KMS-11 (cell line): Measurements from ENCODE around the gene NT5DC3.
"Not testable (repeated sequence)": the region's sequence is repeated elsewhere in the genome, so short reads cannot be mapped to it uniquely, and the experiment has no call there.

ENCODE experiments used
- H2AFZ ChIP-seq: fragments of 200-600 bp; sonication (generic); 2 replicates; pipeline ENCODE4 v1.6.1; 2016; ENCODE audit warnings: antibody characterized with exemption, mixed run types, low read depth
- H3K27ac ChIP-seq: fragments of 200-600 bp; sonication (generic); 2 replicates; pipeline ENCODE4 v1.6.1; 2016; ENCODE audit warnings: mild to moderate bottlenecking, mixed run types
- H3K27me3 ChIP-seq: fragments of 200-600 bp; sonication (generic); 2 replicates; pipeline ENCODE4 v1.6.1; 2017; ENCODE audit warnings: mild to moderate bottlenecking, low read depth, mixed run types, moderate library complexity; ENCODE audit not compliant: insufficient read depth
- H3K36me3 ChIP-seq: fragments of 200-600 bp; sonication (generic); 2 replicates; pipeline ENCODE4 v1.6.1; 2017; ENCODE audit warnings: mild to moderate bottlenecking, mixed run types; ENCODE audit not compliant: insufficient read depth
- H3K4me1 ChIP-seq: fragments of 200-600 bp; sonication (generic); 2 replicates; pipeline ENCODE4 v1.6.1; 2016; ENCODE audit warnings: mild to moderate bottlenecking, low read depth, mixed run types; ENCODE audit not compliant: poor library complexity, severe bottlenecking
- H3K4me2 ChIP-seq: fragments of 200-600 bp; sonication (generic); 2 replicates; pipeline ENCODE4 v1.7.0; 2016; ENCODE audit warnings: mild to moderate bottlenecking, mixed run types
- H3K4me3 ChIP-seq: fragments of 200-600 bp; sonication (generic); IDR thresholded peaks from 2 replicates; pipeline ENCODE4 v1.6.1; 2017; ENCODE audit warnings: low read depth, low read length, mixed read lengths; ENCODE audit not compliant: insufficient read depth
- H3K79me2 ChIP-seq: fragments of 200-600 bp; sonication (generic); 2 replicates; pipeline ENCODE4 v1.6.1; 2016; ENCODE audit warnings: low read depth, mixed run types; ENCODE audit not compliant: insufficient read depth
- H3K9ac ChIP-seq: fragments of 200-600 bp; sonication (generic); 2 replicates; pipeline ENCODE4 v1.6.1; 2016; ENCODE audit warnings: mild to moderate bottlenecking, mixed run types
- H4K20me1 ChIP-seq: fragments of 200-600 bp; sonication (generic); 2 replicates; pipeline ENCODE4 v1.6.1; 2016; ENCODE audit warnings: mild to moderate bottlenecking, mixed run types; ENCODE audit not compliant: insufficient read depth
- TF ChIP-seq, protein P1 (sequence below): fragments of 200-600 bp; sonication (generic); conservative IDR thresholded peaks from 2 replicates; pipeline ENCODE4 v1.6.1; 2017; ENCODE audit warnings: low read depth, mild to moderate bottlenecking, antibody characterized with exemption, low read length, moderate library complexity, mixed read lengths

NT5DC3 gene

DNA sequence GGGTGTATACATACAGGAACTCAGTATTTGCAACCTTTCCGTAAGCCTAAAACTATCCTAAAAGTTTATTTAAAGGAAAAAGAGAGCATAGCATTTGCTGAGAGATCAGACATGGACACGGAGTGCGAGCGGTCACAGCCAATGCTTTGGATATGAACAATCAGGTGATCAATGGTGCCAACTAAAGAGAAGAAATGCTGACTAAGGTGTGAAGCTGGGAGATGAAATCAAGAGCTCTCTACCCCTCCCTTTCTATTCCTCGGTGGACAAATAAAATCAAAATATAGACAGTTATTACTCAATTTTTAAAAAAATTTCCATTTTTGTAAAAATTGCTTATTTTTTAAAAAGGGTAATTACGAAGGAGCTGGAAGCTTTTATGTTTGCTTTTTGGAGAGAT, 29.2 kb downstream of the NT5DC3 start:
- TF ChIP-seq, protein P1, sequence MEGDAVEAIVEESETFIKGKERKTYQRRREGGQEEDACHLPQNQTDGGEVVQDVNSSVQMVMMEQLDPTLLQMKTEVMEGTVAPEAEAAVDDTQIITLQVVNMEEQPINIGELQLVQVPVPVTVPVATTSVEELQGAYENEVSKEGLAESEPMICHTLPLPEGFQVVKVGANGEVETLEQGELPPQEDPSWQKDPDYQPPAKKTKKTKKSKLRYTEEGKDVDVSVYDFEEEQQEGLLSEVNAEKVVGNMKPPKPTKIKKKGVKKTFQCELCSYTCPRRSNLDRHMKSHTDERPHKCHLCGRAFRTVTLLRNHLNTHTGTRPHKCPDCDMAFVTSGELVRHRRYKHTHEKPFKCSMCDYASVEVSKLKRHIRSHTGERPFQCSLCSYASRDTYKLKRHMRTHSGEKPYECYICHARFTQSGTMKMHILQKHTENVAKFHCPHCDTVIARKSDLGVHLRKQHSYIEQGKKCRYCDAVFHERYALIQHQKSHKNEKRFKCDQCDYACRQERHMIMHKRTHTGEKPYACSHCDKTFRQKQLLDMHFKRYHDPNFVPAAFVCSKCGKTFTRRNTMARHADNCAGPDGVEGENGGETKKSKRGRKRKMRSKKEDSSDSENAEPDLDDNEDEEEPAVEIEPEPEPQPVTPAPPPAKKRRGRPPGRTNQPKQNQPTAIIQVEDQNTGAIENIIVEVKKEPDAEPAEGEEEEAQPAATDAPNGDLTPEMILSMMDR = no peak
- Histone ChIP-seq H3K27ac (no peak overlapping the region), H3K79me2 (no peaks in the 10 kb centered on the region), H3K36me3 (no peaks in the 10 kb centered on the region), H3K9ac (no peak overlapping the region), H2AFZ (no peak overlapping the region), H3K4me2 (no peak overlapping the region), H3K27me3 (no peaks in the 10 kb centered on the region), H3K4me1 (no peaks in the 10 kb centered on the region), H3K4me3 (no peak overlapping the region), H4K20me1 (no peaks in the 10 kb centered on the region)

DNA sequence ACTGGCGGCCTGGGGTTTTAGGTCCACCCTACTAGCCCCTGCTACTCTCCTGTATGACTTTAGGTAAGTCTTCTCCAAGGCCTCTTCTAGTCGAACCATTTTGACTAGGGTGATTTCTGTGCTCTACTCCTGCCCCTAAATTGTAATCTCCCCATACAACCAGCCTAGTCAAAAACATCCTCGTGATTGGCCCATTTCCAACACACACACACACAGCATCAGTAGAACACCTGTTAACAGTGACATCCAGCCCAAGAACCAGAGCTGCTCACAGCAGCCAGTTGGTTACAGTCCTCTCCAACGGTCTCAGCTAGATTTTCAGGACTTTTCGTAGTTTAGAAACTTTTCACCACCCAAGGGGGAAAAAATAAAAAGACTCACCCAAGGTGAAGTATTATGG, 30.9 kb downstream of the NT5DC3 start:
- H3K4me3 ChIP-seq = no peak overlapping the region
- no peaks in the 10 kb centered on the region for H4K20me1 ChIP-seq
- TF ChIP-seq, protein P1 = no peak
- H3K27ac ChIP-seq = no peak overlapping the region
- H2AFZ ChIP-seq = no peak overlapping the region
- no peaks in the 10 kb centered on the region for H3K27me3 ChIP-seq
- H3K9ac ChIP-seq = no peak overlapping the region
- H3K36me3 ChIP-seq = no peaks in the 10 kb centered on the region
- H3K4me1 ChIP-seq = no peaks in the 10 kb centered on the region
- no peaks in the 10 kb centered on the region for H3K79me2 ChIP-seq
- H3K4me2 ChIP-seq = no peak overlapping the region

DNA sequence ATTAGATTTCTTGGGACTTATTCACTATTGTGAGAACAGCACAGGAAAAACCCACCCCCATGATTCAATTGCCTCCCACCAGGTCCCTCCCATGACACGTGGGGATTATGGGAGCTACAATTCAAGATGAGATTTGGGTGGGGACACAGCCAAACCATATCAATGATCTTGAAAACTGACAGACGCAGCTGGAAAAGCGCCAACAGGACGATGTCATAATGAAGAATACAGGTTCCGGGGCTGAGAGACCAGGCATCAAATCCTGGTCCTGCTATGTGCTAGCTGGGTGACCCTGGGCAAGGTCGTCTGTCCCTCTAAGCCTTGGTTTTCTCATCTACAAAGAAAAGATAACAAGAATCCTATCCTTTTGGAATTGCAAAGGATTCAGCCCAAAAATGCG, 31.4 kb downstream of the NT5DC3 start:
- not testable (repeated sequence) for H4K20me1 ChIP-seq, H2AFZ ChIP-seq, H3K4me3 ChIP-seq, H3K27me3 ChIP-seq, H3K4me1 ChIP-seq, H3K9ac ChIP-seq, H3K79me2 ChIP-seq, H3K4me2 ChIP-seq, H3K36me3 ChIP-seq, H3K27ac ChIP-seq

DNA sequence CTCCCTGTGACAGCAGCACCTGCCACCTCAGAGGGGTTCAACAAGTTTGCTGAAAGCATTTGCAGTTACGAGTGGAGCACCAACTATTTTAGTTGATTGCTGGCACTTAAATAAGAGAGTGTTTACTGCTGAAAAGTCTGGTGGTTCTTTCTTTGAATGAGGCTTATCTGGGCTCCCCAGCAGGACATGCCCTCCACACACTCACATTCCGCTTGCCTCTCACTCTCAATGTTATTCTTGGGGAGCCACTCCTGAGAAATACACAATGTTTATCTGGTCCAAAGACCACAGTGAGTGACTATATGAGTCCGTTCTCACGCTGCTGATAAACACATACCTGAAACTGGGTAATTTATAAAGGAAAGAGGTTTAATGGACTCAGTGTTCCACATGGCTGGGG, 31.9 kb downstream of the NT5DC3 start:
- no peak overlapping the region for H3K9ac ChIP-seq
- no peaks in the 10 kb centered on the region for H4K20me1 ChIP-seq
- no peaks in the 10 kb centered on the region for H3K36me3 ChIP-seq
- no peak overlapping the region for H3K4me3 ChIP-seq
- no peaks in the 10 kb centered on the region for H3K79me2 ChIP-seq
- H3K27me3 ChIP-seq = no peaks in the 10 kb centered on the region
- no peak overlapping the region for H2AFZ ChIP-seq
- no peaks in the 10 kb centered on the region for H3K4me1 ChIP-seq
- no peak overlapping the region for H3K4me2 ChIP-seq
- H3K27ac ChIP-seq = no peak overlapping the region
- TF ChIP-seq, protein P1 = no peak

DNA sequence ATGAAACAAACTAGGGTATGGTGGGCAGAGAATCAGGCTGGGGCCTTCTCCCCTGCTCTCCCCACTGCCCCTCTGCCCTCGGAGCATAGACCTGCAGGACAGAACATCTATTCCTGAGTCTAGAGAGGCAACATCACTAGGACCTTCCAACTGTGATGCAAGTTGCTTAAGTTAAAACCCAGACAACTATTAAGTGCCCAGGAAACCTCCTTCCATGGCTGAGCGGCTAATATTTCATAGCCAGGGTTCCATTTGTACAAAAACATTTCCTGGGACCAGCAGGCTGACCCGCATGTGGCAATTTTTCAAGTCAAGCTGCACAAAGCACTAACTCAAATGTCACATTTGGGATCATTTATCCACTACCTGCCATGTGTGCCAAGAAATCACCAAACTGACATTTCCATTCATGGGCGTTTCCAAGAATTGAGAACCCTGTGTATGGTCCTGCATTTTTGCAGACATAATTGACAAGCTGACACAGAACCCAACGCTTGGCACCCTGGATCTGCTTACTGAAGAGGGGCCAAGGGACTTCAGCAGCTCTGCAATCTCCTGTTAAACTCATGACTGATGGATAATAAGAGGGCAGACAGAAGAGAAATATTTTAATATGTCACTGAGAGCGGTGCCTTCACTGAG, 32.7 kb downstream of the NT5DC3 start:
- no peak overlapping the region for H2AFZ ChIP-seq
- H3K4me3 ChIP-seq = no peak overlapping the region
- H4K20me1 ChIP-seq = no peaks in the 10 kb centered on the region
- no peak overlapping the region for H3K9ac ChIP-seq
- no peak overlapping the region for H3K4me2 ChIP-seq
- TF ChIP-seq, protein P1 = no peak
- H3K27me3 ChIP-seq = no peaks in the 10 kb centered on the region
- no peak overlapping the region for H3K27ac ChIP-seq
- no peaks in the 10 kb centered on the region for H3K4me1 ChIP-seq
- H3K79me2 ChIP-seq = no peaks in the 10 kb centered on the region
- H3K36me3 ChIP-seq = no peaks in the 10 kb centered on the region
